OCI-LY7 (cell line): ENCODE results near the gene COX4I1.

Source experiments
- EZH2phosphoT487 ChIP-seq: fragments of 200-600 bp; sonication (generic); IDR thresholded peaks from 2 replicates; pipeline ENCODE4 v1.6.1; 2018; ENCODE audit warnings: low read depth, borderline replicate concordance, mild to moderate bottlenecking, mixed run types, antibody characterized with exemption, low read length, moderate library complexity, mixed read lengths
- TF ChIP-seq, protein P1 (sequence below): fragments of 200-600 bp; sonication (generic); conservative IDR thresholded peaks from 2 replicates; pipeline ENCODE4 v1.5.1; 2014; ENCODE audit warnings: mild to moderate bottlenecking, antibody characterized with exemption, low read length, moderate library complexity, mixed read lengths

GRCh38 chr16:85847036-85847435, 47.5 kb downstream of the COX4I1 start:
- TF ChIP-seq, protein P1, sequence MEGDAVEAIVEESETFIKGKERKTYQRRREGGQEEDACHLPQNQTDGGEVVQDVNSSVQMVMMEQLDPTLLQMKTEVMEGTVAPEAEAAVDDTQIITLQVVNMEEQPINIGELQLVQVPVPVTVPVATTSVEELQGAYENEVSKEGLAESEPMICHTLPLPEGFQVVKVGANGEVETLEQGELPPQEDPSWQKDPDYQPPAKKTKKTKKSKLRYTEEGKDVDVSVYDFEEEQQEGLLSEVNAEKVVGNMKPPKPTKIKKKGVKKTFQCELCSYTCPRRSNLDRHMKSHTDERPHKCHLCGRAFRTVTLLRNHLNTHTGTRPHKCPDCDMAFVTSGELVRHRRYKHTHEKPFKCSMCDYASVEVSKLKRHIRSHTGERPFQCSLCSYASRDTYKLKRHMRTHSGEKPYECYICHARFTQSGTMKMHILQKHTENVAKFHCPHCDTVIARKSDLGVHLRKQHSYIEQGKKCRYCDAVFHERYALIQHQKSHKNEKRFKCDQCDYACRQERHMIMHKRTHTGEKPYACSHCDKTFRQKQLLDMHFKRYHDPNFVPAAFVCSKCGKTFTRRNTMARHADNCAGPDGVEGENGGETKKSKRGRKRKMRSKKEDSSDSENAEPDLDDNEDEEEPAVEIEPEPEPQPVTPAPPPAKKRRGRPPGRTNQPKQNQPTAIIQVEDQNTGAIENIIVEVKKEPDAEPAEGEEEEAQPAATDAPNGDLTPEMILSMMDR, result no peak
- no peak for TF ChIP-seq EZH2phosphoT487
